ENCODE results near the gene SMARCA2. TPM values are rescaled to one million over a fixed set of nuclear protein-coding genes. Genes with fewer than 3 reads are reported as not detected.

The SMARCA2 gene
- total and polyA plus RNA-seq, 2 experiments from 2014 or later: 19.9 to 43.0 TPM

DNA sequence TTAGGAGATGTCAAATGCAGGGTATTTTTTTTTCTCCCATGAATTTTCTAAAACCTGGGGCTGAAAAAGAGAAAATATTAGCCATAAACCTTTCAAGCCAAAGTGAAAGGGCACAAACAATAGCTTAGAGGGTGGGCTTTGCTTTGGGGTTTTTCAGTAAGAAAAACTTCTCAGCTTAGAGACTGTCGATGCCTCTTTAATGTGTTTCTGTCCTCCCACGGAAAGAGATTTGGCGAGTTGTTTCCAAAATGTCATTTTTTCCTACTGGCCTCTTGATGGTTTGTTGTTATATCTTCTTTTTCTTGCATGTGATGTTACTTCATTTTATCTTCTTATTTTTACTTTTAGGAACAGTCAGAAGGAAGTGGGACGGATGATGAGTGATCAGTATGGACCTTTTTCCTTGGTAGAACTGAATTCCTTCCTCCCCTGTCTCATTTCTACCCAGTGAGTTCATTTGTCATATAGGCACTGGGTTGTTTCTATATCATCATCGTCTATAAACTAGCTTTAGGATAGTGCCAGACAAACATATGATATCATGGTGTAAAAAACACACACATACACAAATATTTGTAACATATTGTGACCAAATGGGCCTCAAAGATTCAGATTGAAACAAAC is 177.3 kb downstream of the SMARCA2 start:
- Histone ChIP-seq H3K4me1 (ENCODE audit: low read depth) (no peaks in the 10 kb centered on the region), H3K9me3 (ENCODE audit: low read depth) (no peaks in the 10 kb centered on the region), H3K4me3 (no peak overlapping the region), H3K27me3 (no peaks in the 10 kb centered on the region), H3K36me3 (no peaks in the 10 kb centered on the region), H3K27ac (no peak overlapping the region)
- DNase-seq (ENCODE audit: low read depth in 1 of 2, low spot score in 1 of 2): no peak
- TF ChIP-seq CTCF (IDR thresholded peaks at IDR 0.05; ENCODE audit: low read depth, low read length): no peak

DNA sequence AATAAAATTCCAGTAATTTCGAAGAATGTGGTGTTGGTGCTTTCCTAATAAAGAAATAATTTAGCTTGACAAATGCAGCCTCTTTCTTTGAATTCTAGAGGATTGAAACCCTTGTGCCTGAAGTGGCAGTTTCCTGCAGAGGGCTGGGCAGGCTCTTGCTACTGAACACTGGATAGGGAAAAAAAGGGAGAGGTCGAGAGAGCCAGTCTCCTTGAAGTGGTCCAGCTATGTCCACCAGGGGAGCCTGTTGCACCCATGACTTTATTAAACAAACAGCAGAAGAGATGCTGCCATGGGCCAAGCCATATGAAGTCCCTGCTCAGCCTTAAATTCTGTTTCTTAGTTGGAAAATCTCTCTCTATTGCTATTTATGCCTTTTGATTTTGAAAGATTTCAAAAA is 178.4 kb downstream of the SMARCA2 start:
- no peak for TF ChIP-seq CTCF (IDR thresholded peaks at IDR 0.05; ENCODE audit: low read depth, low read length)
- no peaks in the 10 kb centered on the region for H3K4me1 ChIP-seq (ENCODE audit: low read depth)

DNA sequence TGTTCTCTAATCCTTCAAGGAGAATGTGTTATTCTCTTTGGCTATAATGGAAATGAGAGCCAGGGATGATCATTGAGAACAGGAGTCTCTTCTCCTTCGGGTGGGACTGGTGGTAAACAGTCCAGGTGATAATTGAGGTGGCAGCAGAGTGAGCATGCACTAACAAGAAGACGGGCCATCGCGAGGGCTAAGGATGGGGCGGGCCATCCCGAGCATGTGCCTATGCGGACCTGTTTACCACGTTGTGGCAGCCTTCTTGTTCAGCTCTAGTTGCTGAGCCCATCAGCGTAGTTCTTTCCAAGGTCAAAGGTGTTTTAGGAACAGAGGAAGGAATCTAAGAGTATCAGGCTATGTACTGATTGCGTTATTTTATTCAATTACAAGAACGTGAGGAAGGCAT is 180.1 kb downstream of the SMARCA2 start:
- Histone ChIP-seq H3K27me3 (no peaks in the 10 kb centered on the region), H3K4me1 (ENCODE audit: low read depth) (no peaks in the 10 kb centered on the region), H3K4me3 (no peak overlapping the region), H3K9me3 (ENCODE audit: low read depth) (no peaks in the 10 kb centered on the region), H3K27ac (no peak overlapping the region), H3K36me3 (no peaks in the 10 kb centered on the region)
- no peak for TF ChIP-seq CTCF (IDR thresholded peaks at IDR 0.05; ENCODE audit: low read depth, low read length)
- no peak for DNase-seq (ENCODE audit: low read depth in 1 of 2, low spot score in 1 of 2)

More for the DNA sequence above, 178.4 kb downstream of the SMARCA2 start:
- Histone ChIP-seq H3K27me3 (no peaks in the 10 kb centered on the region), H3K27ac (no peak overlapping the region), H3K4me3 (no peak overlapping the region), H3K9me3 (ENCODE audit: low read depth) (no peaks in the 10 kb centered on the region), H3K36me3 (no peaks in the 10 kb centered on the region)
- DNase-seq (ENCODE audit: low read depth in 1 of 2, low spot score in 1 of 2): no peak

- H3K9me3 ChIP-seq (ENCODE audit: low read depth): no peaks in the 10 kb centered on the region
- no peak for TF ChIP-seq CTCF (IDR thresholded peaks at IDR 0.05; ENCODE audit: low read depth, low read length)
- H3K4me1 ChIP-seq (ENCODE audit: low read depth): no peaks in the 10 kb centered on the region
- no peak overlapping the region for H3K4me3 ChIP-seq
- no peaks in the 10 kb centered on the region for H3K27me3 ChIP-seq
- DNase-seq (ENCODE audit: low read depth in 1 of 2, low spot score in 1 of 2): no peak
- no peak overlapping the region for H3K27ac ChIP-seq
- H3K36me3 ChIP-seq: no peaks in the 10 kb centered on the region
Measured at GRCh38 chr9:2196757-2197156, 181.6 kb downstream of the SMARCA2 start.

DNA sequence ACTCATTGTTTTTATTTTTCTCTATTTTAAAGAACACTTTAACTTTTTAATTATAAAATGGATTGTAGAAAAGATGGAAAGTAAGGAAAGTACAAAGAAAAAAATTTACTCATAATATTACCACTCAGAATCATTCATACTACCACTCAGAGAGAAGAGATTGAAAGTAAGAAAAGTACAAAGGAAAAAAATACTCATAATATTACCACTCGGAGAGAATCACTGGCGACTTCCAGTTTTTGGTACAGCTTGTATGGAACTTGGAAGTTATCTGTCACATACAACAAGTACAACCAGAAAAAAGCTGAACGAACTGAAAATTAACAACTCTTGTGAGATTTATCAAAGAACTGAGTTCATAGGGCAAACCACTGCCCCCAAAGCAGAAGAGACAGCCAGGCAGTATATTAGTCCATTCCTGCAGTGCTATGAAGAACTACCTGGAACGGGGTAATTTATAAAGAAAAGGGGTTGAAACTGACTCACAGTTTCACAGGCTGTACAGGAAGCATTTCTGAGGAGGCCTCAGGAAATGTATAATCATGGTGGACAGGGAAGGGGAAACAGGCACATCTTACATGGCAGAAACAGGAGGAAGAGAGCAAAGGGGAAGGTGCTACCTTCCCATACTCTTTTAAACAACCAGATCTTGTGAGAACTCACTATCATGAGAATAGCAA is 183.9 kb downstream of the SMARCA2 start:
- H3K36me3 ChIP-seq: no peaks in the 10 kb centered on the region
- DNase-seq (ENCODE audit: low read depth in 1 of 2, low spot score in 1 of 2): no peak
- no peaks in the 10 kb centered on the region for H3K4me1 ChIP-seq (ENCODE audit: low read depth)
- no peak for TF ChIP-seq CTCF (IDR thresholded peaks at IDR 0.05; ENCODE audit: low read depth, low read length)
- no peak overlapping the region for H3K27ac ChIP-seq
- no peaks in the 10 kb centered on the region for H3K27me3 ChIP-seq
- no peaks in the 10 kb centered on the region for H3K9me3 ChIP-seq (ENCODE audit: low read depth)
- no peak overlapping the region for H3K4me3 ChIP-seq

All from cardiac muscle cell (in vitro differentiated cells and primary cell).